HG03135 (cell line): Measurements from ENCODE around the gene EPN3.
A peak's percentile ranks its signal among the peaks of the same experiment; 100 is the strongest.

Source experiments
- ATAC-seq: cut with Tn5 transposase; IDR thresholded peaks from one replicate; pipeline ENCODE4 v1.9.1; 2021; ENCODE audit warnings: mild to moderate bottlenecking, moderate library complexity; ENCODE audit not compliant: unreplicated experiment

The EPN3 gene

DNA sequence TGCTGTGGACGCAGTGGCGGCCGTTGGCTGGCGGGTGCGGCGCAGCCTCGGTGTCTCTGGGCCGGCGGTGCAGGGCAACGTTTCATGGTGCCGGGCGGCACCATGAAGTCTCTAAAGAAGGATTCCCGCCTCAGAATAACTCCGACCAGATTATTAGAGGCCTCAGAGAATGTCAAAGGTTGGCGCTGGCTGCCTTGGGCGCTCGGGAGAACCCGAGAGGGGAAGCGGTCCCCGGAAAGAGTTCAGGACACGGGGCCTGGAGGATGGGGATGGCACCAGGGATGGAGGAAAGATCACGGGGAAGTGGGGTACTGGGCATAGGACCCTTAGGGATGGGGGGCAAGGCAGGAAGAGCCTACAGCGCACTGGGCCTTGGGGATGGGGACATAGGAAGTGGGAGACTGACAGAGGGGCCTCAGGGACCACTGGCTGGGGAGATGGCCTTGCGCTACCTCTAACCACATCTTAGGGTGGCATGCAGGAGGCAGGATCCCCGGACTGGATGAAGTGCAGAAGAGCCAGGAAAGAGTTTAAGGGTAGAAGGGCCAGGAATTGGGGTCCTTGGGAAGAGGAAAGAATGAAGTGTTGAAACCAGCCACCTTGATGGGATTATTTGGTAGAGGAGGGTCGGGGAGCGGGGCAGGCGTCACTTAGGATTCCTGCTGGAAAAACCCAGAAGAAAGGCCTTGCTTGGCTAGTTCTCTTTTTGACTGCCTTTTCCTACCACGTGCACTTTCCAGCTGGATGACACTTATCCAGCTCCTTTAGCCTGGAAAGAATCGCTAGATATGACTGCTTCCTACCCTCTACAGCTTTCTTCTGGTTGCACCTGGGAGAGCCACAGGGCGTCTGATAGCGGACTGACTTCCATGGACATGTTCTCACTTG lies 23.7 kb upstream of the EPN3 start:
- ATAC-seq: no peak

DNA sequence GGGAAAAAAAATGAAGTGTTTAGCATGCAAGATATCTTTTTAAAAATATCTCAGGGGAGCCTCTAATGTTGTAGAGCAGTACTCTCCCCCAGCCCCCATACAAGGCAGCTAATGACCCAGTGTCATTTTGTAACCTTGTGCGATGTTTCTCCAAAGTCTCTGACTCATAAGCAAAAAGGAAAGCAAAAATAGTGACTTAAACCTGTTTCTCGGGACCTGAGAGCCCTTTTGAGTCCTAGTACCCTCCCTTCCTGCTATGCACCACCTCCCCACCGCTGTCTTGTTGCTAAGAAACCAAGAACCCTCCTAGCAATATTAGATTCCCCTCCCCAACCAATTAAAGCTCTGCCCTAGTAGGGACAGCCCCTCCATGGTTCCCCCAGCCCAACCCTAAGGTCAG lies 21.5 kb upstream of the EPN3 start:
- peak; percentile 86 for ATAC-seq

DNA sequence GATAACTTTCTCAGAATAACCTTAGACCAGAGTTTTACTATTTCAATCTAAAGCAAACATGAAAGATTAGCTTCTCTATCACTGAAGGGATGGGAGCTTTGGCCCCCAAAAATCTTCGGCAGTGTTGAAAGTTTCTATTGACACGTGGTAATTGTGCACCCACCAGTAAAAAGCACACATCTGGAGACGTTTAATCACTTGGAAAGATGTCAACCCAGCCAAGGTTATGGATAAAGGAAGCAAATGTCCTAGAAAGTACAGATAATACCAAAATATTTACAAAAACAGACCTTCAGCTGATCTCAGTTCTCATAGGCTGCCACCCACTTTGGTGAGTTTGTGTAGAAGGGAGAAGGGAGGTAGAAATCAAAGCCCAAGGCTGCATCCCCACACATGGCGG lies 19.0 kb upstream of the EPN3 start:
- no peak for ATAC-seq

DNA sequence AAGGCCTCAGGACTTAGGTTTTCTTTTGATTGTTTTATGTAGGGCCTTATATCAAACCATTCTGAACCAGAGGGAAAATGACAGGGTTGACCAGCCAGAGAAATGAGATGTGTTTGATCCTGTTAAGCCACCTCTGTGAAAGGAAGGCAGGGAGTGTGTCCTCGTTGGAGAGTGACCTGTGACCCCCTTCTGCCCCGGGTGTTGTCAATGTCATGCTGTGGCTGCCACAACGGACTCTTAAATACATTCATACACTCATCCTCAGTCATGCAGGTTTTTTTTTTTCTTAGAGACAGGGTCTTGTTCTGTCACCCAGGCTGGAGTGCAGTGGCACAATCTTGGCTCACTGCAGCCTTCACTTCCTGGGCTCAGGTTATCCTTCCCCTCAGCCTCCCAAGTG lies 18.1 kb upstream of the EPN3 start:
- ATAC-seq: no peak

DNA sequence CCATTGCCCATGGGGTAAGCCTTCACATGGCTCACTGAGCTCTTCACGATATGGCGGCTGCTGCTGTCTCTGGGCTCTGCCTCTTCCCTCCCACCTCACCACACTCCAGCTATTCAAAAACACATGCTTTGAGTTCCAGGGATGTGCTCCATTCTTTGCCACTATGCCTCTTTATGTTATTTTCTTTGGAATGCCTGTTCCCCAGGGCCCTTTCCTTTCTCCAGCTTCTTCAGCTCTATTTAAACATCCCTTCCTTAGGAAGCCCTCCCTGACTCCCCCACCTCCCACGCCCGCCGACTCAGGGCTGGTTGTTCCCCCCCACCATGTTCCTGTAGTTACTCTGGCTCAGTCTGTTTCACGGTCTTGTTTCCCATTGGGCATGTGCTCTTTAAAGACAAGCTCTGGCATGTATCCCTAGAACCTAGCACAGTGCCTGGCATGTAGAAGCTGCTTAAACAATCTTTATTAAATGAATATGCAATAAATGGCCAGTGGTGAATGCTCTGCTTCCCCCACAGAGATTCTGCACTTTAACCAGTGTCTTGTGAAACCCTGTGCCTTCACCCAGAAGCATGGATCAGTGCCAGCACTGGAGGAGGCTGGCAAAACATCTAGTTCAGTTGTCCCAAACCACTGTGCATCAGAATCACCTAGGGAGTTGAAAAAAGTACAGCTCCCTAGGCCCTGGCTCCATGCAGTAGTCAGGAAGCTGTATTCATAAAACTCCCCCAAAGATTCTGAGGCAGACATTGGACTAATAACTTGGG lies 17.4 kb upstream of the EPN3 start:
- no peak for ATAC-seq

DNA sequence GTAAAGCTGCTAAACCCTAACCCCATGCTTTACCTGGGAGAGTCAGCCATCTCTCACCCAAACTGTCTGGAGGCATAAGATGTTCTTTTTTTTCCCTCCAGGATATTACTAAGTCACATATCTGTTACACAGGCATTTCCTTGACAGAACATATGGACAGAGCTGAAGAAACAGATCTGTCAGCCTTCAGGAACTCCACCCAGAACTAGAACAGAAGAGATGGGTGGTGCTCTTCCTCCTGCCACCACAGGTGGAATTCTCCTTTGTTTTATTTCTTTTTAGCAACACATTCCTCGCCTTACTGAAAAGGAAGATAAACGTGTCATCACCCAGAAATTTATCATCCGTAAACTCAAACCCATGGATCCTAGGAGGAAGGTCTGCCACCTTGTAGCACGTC lies 15.5 kb upstream of the EPN3 start:
- ATAC-seq: no peak

DNA sequence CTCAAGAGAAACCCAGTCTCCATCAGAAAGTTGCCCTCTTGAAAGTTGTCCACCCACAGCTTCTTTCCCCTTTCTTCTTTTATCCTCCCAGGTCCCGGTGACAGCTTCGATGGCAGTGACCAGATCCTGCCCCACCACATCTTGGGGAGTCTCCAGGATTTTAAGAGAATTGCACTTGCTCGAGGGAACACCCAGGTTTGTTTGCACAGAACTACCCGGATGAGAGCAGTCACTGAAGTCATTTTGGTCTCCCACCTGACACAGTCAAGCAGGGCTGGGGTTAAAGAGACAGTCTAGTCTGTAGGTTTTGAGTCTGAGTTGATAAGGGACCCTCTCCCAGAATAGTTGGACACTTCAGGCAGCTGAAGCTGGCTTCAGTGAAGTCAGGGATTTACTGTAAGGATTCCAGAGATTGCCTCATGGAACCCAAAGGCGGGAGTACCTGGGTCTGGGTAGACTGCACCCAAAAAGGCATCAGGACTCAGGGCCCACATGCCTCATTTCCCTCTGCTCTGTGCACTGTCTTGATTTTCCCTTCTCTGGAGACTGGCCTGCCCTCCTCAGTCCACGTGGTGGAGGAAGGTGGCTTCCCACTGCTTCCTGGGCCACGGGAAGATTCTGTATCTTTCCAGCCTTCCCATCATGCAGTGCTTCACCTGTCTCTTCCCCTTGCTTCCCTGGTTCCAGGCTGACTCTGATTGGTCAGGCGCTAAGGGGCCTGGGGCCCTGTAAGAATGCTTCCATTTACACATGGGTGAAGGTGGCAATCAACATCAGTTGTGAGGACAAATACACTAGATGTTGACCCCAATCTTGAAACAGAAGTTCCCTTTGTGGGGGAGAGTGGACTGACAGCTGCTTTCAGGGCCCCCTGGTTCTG lies 14.8 kb upstream of the EPN3 start:
- no peak for ATAC-seq

DNA sequence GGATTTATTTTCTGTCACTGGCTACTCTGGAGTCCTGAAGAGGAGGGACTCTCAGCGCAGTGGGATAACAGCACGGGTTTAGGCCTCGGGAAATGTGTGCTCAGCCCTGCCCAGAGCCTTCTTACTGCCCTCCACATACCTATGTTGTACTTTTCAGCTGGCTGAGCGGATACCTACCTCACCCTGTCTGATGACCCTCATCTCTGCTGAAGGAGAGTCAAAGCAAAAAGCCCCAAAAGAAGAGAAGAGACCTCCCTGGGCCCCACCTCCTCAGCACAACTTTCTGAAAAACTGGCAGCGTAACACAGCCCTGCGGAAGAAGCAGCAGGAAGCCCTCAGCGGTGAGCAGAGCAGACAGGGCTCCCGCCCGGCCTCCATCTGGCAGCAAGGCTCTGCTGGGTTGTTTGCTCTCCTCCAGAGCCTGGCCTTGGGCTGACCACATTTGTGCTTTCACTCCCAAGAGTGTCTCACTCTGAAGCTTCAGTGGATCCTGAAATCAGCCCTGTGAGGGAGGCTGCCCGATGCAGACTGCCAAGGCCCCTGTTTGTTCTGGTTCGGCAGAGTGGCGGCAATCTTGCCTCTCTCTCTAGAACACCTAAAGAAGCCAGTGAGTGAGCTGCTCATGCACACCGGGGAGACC lies 14.0 kb upstream of the EPN3 start:
- no peak for ATAC-seq

DNA sequence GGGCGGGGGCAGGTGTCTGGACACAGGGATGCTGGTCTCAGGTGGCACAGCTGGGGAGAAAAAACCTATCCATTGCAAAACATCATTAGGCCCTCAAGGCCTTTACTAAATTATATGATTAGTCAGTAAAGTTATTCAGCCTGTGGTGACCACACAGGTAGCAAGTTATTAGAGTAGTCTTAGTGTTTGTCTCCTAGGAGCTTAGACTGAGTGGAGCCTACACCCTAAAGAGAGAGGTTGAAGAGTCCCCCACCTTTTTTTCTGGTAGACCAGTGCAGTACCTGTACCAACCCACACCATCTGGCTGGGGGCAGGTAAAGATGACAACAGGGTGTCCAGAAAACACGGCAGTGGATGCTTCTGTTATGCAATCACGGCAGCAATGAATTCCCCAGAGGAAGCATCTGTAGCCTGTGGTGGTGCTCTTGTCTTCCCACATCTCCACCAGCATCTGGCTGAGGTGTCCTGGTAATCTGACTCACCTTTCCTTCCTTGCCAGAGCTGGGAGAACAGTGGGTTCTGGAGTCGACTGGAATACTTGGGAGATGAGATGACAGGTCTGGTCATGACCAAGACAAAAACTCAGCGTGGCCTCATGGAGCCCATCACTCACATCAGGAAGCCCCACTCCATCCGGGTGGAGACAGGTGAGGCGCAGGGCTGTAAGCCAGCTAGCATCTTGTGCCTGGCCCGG lies 13.2 kb upstream of the EPN3 start:
- no peak for ATAC-seq

DNA sequence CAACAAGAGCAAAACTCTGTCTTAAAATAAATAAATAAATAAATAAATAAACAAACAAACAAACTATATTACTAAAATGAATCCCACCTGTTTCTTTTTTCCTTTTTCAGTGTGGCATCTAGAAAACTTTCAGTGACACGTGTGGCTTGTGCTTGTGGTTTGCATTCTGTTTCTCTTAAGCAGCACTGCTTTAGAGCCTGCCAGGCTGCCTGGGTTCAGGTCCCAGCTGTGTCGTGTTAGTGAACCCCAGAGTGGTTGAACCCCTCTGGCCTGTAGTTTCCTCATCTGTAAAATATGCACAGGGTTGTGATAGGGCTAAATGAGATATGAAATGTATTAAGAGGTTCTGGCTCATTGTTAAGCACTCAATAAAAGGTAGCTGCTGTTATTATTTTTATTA lies 12.1 kb upstream of the EPN3 start:
- no peak for ATAC-seq

DNA sequence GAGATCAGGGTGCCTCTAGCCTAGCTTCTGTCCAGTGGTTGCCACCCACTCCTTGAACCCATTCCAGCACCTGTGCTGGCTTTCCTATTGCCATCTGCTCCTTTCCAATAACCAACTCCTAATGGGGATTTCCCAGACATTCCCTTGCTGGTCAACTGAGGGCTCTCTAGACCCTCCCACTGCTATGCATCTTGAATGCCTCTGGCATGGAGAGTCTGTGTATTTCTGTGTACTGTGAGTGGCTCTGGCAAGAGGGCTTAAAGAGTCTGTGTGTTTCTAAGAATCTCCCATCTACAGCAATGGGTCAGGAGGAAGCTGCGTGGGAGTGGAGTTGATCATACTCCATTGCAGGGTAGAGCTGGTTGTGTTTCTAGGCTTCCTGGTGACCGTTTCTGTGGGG lies 11.0 kb upstream of the EPN3 start:
- ATAC-seq: no peak

DNA sequence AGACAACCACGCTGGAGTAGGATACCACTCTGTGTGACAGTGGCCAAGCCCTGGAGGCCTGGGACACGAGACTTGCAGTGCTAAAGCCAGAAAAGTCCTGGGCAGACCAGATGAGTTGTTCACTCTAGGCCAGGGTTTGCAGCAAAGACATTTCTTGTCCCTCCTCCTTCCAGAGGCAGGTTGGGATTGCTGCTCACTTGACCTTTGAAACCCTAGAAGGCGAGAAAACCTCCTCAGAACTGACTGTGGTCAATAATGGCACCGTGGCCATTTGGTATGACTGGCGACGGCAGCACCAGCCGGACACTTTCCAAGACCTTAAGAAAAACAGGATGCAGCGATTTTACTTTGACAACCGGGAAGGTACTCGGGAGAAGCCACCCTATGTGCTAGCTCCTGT lies 9.8 kb upstream of the EPN3 start:
- ATAC-seq: no peak

DNA sequence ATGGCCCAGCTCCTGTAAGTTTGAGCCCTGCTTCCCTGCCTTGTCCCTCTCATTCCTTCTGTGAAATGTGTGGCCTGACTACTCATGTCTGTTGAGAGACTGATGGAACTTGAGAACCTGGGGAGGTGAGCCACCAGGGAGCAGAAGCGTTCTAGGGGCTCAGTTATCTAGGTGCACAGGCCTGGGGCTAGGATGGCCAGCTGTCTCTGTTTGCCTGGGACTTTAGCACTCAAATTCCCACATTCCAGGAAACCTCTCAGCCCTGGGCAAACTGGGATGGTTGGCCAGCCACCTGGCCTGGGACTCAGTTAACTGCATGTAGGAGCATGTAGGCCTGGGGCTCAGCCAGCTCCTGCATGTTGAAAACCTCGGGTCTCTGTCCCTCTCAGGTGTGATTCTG lies 9.3 kb upstream of the EPN3 start:
- no peak for ATAC-seq

DNA sequence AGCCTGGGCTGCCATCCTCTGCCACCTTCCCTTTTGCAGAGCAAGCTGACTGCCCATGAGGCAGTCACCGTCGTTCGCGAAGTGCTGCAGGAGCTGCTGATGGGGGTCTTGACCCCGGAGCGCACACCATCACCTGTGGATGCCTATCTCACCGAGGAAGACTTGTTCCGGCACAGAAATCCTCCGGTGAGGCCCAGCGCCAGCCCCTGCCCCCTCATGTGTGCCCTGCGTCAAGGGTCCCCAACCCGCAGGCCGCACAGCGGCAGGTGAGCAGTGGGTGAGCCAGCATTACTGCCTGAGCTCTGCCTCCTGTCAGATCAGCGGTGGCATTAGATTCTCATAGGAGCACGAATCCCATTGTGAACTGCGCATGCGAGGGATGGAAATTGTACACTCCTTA lies 7.7 kb upstream of the EPN3 start:
- ATAC-seq: no peak

DNA sequence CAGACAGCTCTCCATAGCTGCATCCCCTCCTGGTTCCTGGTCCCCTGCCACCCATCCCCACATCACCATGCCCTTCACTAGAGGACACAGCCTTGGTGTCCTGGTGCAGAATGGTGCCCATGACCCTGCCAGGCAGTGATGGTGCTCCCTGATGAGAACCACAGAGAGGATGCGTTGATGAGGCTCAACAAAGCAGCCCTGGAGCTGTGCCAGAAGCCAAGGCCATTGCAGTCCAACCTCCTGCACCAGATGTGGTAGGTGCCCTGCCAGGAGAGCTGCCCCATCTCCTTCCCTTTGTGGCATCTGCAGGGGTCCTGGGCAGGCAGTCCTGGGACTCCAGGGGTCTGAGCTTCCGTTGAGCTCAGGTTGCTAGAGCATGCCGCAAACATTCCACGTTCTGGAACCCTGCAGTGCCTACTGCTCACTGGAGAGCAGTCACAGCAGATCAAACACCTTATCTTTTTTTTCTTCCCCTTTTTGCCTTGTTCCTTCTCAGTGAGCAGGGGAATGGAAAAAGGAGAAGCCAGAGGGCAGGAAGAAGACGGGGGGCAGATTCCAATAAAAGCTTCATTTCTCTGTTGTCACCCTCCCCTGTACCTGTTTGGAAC lies 5.3 kb upstream of the EPN3 start:
- ATAC-seq: no peak

DNA sequence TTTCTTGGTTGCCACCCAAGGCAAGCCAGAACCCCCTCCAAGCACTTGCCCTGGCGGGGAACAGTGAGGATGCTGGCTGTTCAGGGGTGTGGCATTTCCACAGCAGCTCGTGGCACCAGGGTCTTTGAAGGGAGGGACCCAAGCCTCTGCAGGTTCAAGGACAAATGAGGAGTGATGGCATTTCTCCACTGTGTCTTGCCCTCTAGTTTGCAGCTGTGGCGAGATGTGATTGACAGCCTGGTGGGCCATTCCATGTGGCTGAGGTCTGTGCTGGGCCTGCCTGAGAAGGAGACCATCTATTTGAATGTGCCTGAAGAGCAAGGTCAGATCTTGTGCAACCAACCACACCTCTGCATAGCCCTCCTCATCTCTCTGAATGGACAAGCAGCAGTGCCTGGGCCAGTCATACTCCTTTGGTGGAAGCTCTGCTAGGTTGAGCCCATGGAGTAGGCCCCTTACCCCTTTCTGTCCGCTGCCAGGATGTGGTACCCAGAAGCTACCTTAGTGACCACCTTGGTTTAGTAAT lies 4.5 kb upstream of the EPN3 start:
- no peak for ATAC-seq

DNA sequence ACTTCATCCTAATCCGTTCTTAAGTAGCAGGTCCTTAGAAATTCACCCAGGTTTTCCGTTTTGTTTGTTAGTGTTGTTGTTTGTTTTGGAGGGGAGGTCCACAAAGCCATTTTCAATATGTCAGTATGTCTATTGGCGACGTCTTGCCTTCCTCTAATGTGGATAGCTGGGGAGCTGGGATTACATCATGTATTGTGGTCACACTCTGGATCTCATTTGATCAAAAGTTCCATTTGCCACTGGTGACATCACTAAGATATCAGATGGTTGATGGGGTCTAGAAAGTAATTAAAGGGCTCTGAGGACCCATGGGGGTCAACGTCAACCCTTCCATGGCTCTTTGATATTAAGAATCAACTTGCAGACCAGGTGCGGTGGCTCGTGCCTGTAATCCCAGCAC lies 2.7 kb upstream of the EPN3 start:
- ATAC-seq: no peak

DNA sequence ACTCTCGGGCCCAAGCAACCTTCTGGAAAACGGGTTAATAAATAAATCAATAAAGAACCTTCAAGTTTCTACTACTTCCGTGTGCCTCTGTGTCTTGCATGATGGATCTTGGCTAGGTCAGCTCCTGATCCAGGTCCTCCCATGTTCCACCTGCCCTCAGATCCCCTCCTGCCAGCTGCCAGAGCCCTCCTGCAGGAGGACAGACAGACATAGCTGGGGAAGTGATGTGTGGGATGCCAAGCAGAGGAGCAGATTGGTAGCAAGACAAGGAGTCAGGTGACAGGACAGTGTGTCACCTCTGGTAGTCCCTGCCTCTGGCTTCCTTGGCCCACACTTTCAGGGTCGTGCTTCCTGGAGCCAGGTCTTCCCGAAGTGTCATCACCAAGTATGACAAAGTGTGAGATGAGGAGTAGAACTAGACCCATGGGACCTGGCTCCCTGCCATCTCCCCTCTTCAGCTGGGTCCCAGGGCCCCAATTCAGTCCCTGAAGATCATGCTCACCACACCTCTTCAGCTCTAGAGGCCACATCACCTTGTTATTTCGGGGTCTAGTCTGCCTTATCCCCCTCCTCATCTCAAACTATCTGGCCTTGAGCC lies 1.0 kb upstream of the EPN3 start:
- no peak for ATAC-seq

DNA sequence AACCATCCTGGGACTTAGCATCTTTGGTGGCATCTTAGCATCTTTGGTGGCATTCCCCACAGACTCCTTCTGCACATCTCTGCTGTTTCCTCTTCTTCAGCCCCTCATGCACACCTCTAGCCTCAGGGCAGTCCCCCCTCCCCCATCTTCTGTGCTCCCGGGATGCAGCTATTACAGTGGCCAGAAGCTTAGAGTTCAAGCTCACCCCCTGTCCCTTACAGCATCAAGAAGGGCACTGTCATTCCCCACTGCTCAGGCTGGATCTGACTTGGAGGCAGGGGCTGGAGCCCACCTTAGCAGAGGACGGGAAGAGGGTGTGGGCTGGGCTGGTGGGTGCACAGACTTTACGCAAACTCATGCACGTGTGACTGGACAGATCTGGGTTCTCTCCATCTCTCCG lies 650 bp downstream of the EPN3 start:
- no peak for ATAC-seq
